OCI-LY7 (cell line): ENCODE data around the gene GCLM. TPM values are rescaled to one million over a fixed set of nuclear protein-coding genes. Genes with fewer than 3 reads are reported as not detected.
A peak's percentile ranks its signal among the peaks of the same experiment; 100 is the strongest.
"Not testable (repeated sequence)": the region's sequence is repeated elsewhere in the genome, so short reads cannot be mapped to it uniquely, and the experiment has no call there.

Experiments
- BruUV-seq: library from RNA; stranded (reverse); fragments of 400-500 nt; replicated peaks from 2 replicates; lab custom pipeline; 2021; lab: Mats Ljungman, UMichigan
- CTCF ChIA-PET: fragments of 300-600 bp; sonication (Branson Sonifier 250); formaldehyde crosslinking; loops from one replicate; lab custom pipeline; 2022; ENCODE audit warnings: antibody characterized with exemption; ENCODE audit not compliant: unreplicated experiment; lab: Charles Lee
- POLR2A ChIA-PET: fragments of 300-600 bp; sonication (Branson Sonifier 250); formaldehyde crosslinking; loops from one replicate; lab custom pipeline; 2022; ENCODE audit warnings: antibody characterized with exemption; lab: Charles Lee
- DNase-seq: peaks from one replicate; pipeline ENCODE4 v3.0.0-alpha.2; 2015; ENCODE audit warnings: low spot score
- H2AFZ ChIP-seq: fragments of 200-600 bp; sonication (generic), shearing (Covaris generic); 2 replicates; pipeline ENCODE4 v1.6.1; 2014; ENCODE audit warnings: mild to moderate bottlenecking, antibody characterized with exemption, low read length, moderate library complexity
- H3K27ac ChIP-seq: fragments of 200-600 bp; sonication (generic); 2 replicates; pipeline ENCODE4 v1.5.1; 2014; ENCODE audit warnings: mixed run types, low read depth, mild to moderate bottlenecking, moderate library complexity, low read length, inconsistent platforms; ENCODE audit not compliant: poor library complexity, severe bottlenecking
- H3K36me3 ChIP-seq: fragments of 200-600 bp; sonication (generic); 2 replicates; pipeline ENCODE4 v1.6.1; 2014; ENCODE audit warnings: mild to moderate bottlenecking, antibody characterized with exemption, low read length, moderate library complexity, mixed read lengths; ENCODE audit not compliant: insufficient read depth
- H3K4me1 ChIP-seq: fragments of 200-600 bp; sonication (generic); 2 replicates; pipeline ENCODE4 v1.5.1; 2014; ENCODE audit warnings: mild to moderate bottlenecking, low read length; ENCODE audit not compliant: insufficient read depth, poor library complexity, severe bottlenecking
- H3K4me2 ChIP-seq: fragments of 200-600 bp; sonication (generic); 2 replicates; pipeline ENCODE4 v1.6.1; 2014; ENCODE audit warnings: mild to moderate bottlenecking, low read length
- H3K4me3 ChIP-seq: fragments of 200-600 bp; sonication (generic); 2 replicates; pipeline ENCODE4 v1.5.1; 2014; ENCODE audit warnings: mild to moderate bottlenecking, low read depth, low read length; ENCODE audit not compliant: poor library complexity, severe bottlenecking
- H3K79me2 ChIP-seq: fragments of 200-600 bp; sonication (generic); 2 replicates; pipeline ENCODE4 v1.6.1; 2016; ENCODE audit warnings: low read depth, mild to moderate bottlenecking, low read length, moderate library complexity, mixed read lengths; ENCODE audit not compliant: insufficient read depth
- H3K9me2 ChIP-seq: fragments of 200-600 bp; sonication (generic); 2 replicates; pipeline ENCODE4 v1.6.1; 2016; ENCODE audit warnings: mild to moderate bottlenecking, low read length, mixed read lengths; ENCODE audit not compliant: insufficient read depth
- H3K9me3 ChIP-seq: fragments of 200-600 bp; sonication (generic); 2 replicates; pipeline ENCODE4 v1.6.1; 2014; ENCODE audit warnings: mild to moderate bottlenecking, mixed run types, low read length, mixed read lengths
- H4K20me1 ChIP-seq: fragments of 200-600 bp; sonication (generic); 2 replicates; pipeline ENCODE4 v1.6.1; 2014; ENCODE audit warnings: mild to moderate bottlenecking, antibody characterized with exemption, low read length, moderate library complexity, mixed read lengths; ENCODE audit not compliant: insufficient read depth
- CTCF ChIP-seq: fragments of 200-600 bp; sonication (generic); conservative IDR thresholded peaks from 2 replicates; pipeline ENCODE4 v1.5.1; 2014; ENCODE audit warnings: mild to moderate bottlenecking, antibody characterized with exemption, low read length, moderate library complexity, mixed read lengths
- EZH2phosphoT487 ChIP-seq: fragments of 200-600 bp; sonication (generic); IDR thresholded peaks from 2 replicates; pipeline ENCODE4 v1.6.1; 2018; ENCODE audit warnings: low read depth, borderline replicate concordance, mild to moderate bottlenecking, mixed run types, antibody characterized with exemption, low read length, moderate library complexity, mixed read lengths
- intact Hi-C: fragments of 100-400 bp; cut with micrococcal nuclease; formaldehyde crosslinking; loops from one replicate; pipeline ENCODE4 v1.10.0; 2022; ENCODE audit not compliant: unreplicated experiment
- total RNA-seq, 2 experiments: library from RNA; depleted of rRNA in 1 of 2; stranded (reverse); fragments of >200 nt in 1 of 2; shearing (Covaris generic) in 1 of 2; gene quantifications; 2 replicates each; pipeline ENCODE4 v1.2.3, GENCODE V29; 2014 to 2022

GCLM gene
- total RNA-seq, 2 experiments from 2014 or later: 7.0 to 24.0 TPM

- Histone ChIP-seq H2AFZ (no peak overlapping the region), H3K4me2 (no peak overlapping the region), H3K9me3 (peaks cover 11% of the 10 kb centered on the region; the same call in 1 of the 2 replicates), H3K79me2 (no peaks in the 10 kb centered on the region), H4K20me1 (no peaks in the 10 kb centered on the region), H3K27ac (no peak overlapping the region), H3K9me2 (no peaks in the 10 kb centered on the region), H3K36me3 (no peaks in the 10 kb centered on the region), H3K4me3 (no peak overlapping the region), H3K4me1 (no peaks in the 10 kb centered on the region)
- TF ChIP-seq CTCF (no peak), EZH2phosphoT487 (no peak)
- no peak for DNase-seq
- CTCF ChIA-PET: interaction anchor here (1.2 kb wide), 1 partner anchor 14 kb away, joined by 3 read pairs; no protein-coding TSS in a partner anchor
- BruUV-seq: no TSS peak
- POLR2A ChIA-PET: interaction anchor here (0.7 to 1.3 kb wide), 3 partner anchors 9 to 17 kb away, joined by 3 to 4 read pairs (median 3); no protein-coding TSS in a partner anchor
- intact Hi-C loops: no loop called here
Observed at GRCh38 chr1:93958032-93958725, 48.9 kb upstream of the GCLM start.

- TF ChIP-seq CTCF: no peak
- TF ChIP-seq EZH2phosphoT487: no peak
- H3K4me3 ChIP-seq: no peak overlapping the region
- no peak overlapping the region for H3K27ac ChIP-seq
- ChIA-PET CTCF (no interaction called here), POLR2A (no interaction called here)
- no peaks in the 10 kb centered on the region for H3K79me2 ChIP-seq
- H3K4me1 ChIP-seq: no peaks in the 10 kb centered on the region
- H3K9me3 ChIP-seq: peaks cover 11% of the 10 kb centered on the region; the same call in 1 of the 2 replicates
- no peaks in the 10 kb centered on the region for H4K20me1 ChIP-seq
- intact Hi-C loops: no loop called here
- no peaks in the 10 kb centered on the region for H3K36me3 ChIP-seq
- no TSS peak for BruUV-seq
- H3K9me2 ChIP-seq: no peaks in the 10 kb centered on the region
- DNase-seq: peak; percentile 1
- no peak overlapping the region for H2AFZ ChIP-seq
- H3K4me2 ChIP-seq: no peak overlapping the region
Observed at GRCh38 chr1:93955765-93956164, 46.5 kb upstream of the GCLM start.

- intact Hi-C loops, H3K4me1 ChIP-seq, H3K9me2 ChIP-seq, H3K27ac ChIP-seq, BruUV-seq, H3K4me2 ChIP-seq, H3K79me2 ChIP-seq, H3K9me3 ChIP-seq, H3K4me3 ChIP-seq, H2AFZ ChIP-seq, POLR2A ChIA-PET, H4K20me1 ChIP-seq, DNase-seq, CTCF ChIA-PET, H3K36me3 ChIP-seq: not testable (repeated sequence)
Observed at GRCh38 chr1:93947002-93947686, 37.9 kb upstream of the GCLM start.
